GM23248 (cell line): Measurements from ENCODE around the gene EGFLAM. TPM values are rescaled to one million over a fixed set of nuclear protein-coding genes. Genes with fewer than 3 reads are reported as not detected.

ENCODE experiments used
- DNase-seq: peaks from one replicate; pipeline ENCODE4 v3.0.0-alpha.2; 2015
- H2AFZ ChIP-seq: fragments of 200-600 bp; sonication (generic); 2 replicates; pipeline ENCODE4 v1.6.1; 2016; ENCODE audit warnings: antibody characterized with exemption
- H3F3A ChIP-seq: fragments of 200-600 bp; sonication (generic); 2 replicates; pipeline ENCODE4 v1.6.1; 2016; ENCODE audit warnings: mild to moderate bottlenecking, antibody characterized with exemption, mixed run types; ENCODE audit not compliant: insufficient read depth
- H3K27ac ChIP-seq: fragments of 200-600 bp; sonication (generic); 2 replicates; pipeline ENCODE4 v1.5.1; 2016; ENCODE audit warnings: mild to moderate bottlenecking
- H3K27me3 ChIP-seq: fragments of 200-600 bp; sonication (generic); replicated peaks from 2 replicates; pipeline ENCODE4 v1.6.1; 2016; ENCODE audit warnings: mild to moderate bottlenecking; ENCODE audit not compliant: insufficient read depth
- H3K36me3 ChIP-seq: fragments of 200-600 bp; sonication (generic); 2 replicates; pipeline ENCODE4 v1.6.1; 2016; ENCODE audit warnings: low read depth, mild to moderate bottlenecking
- H3K4me1 ChIP-seq: fragments of 200-600 bp; sonication (generic); 2 replicates; pipeline ENCODE4 v1.6.1; 2016; ENCODE audit warnings: mild to moderate bottlenecking; ENCODE audit not compliant: insufficient read depth
- H3K4me2 ChIP-seq: fragments of 200-600 bp; sonication (generic); one replicate; pipeline ENCODE4 v1.6.1; 2016; ENCODE audit warnings: mild to moderate bottlenecking; ENCODE audit not compliant: unreplicated experiment
- H3K4me3 ChIP-seq: fragments of 200-600 bp; sonication (generic); 2 replicates; pipeline ENCODE4 v1.5.1; 2016; ENCODE audit warnings: mild to moderate bottlenecking
- H3K79me2 ChIP-seq: fragments of 200-600 bp; sonication (generic); 2 replicates; pipeline ENCODE4 v1.6.1; 2016; ENCODE audit warnings: mild to moderate bottlenecking; ENCODE audit not compliant: insufficient read depth
- H3K9ac ChIP-seq: fragments of 200-600 bp; sonication (generic); 2 replicates; pipeline ENCODE4 v1.6.1; 2016; ENCODE audit warnings: mild to moderate bottlenecking
- H3K9me2 ChIP-seq: fragments of 200-600 bp; sonication (generic); 2 replicates; pipeline ENCODE4 v1.6.1; 2016; ENCODE audit warnings: mixed run types, mild to moderate bottlenecking, moderate library complexity; ENCODE audit not compliant: insufficient read depth
- H3K9me3 ChIP-seq: fragments of 200-600 bp; sonication (generic); one replicate; pipeline ENCODE4 v1.6.1; 2017; ENCODE audit warnings: low read depth
- H4K20me1 ChIP-seq: fragments of 200-600 bp; sonication (generic); 2 replicates; pipeline ENCODE4 v1.6.0; 2016; ENCODE audit not compliant: insufficient read depth
- EZH2 ChIP-seq: fragments of 200-600 bp; sonication (generic); IDR thresholded peaks from 2 replicates; pipeline ENCODE4 v1.6.1; 2018; ENCODE audit warnings: antibody characterized with exemption, mild to moderate bottlenecking; ENCODE audit not compliant: insufficient read depth, poor library complexity, severe bottlenecking
- EZH2phosphoT487 ChIP-seq: fragments of 200-600 bp; sonication (generic); IDR thresholded peaks from 2 replicates; pipeline ENCODE4 v1.6.1; 2018; ENCODE audit warnings: antibody characterized with exemption, moderate library complexity, mild to moderate bottlenecking, low read depth; ENCODE audit not compliant: insufficient read depth
- WGBS, 2 experiments: methylation state at CpG; one replicate each; pipeline ENCODE4 v1.1.6; 2015 to 2017; ENCODE audit warnings: low lambda C conversion rate in 2 of 2, low coverage in 1 of 2; ENCODE audit errors: missing lambda C conversion rate in 2 of 2; 5-methylcytosine and 5-hydroxymethylcytosine counted together
- in situ Hi-C: fragments of 300-500 bp; cut with MboI; formaldehyde crosslinking; loops from 2 replicates; pipeline ENCODE4 v1.15.0; 2020
- polyA plus RNA-seq: library from polyadenylated mRNA; unstranded; fragments of >200 nt; fragmentation: Nextera tagmentation; extraction: Ambion mirVana; gene quantifications from 2 replicates; pipeline ENCODE4 v1.2.1, GENCODE V29; 2016
- total RNA-seq: library from RNA; depleted of rRNA; stranded (reverse); fragments of >200 nt; shearing (Covaris generic); gene quantifications from 2 replicates; pipeline ENCODE4 v1.2.3, GENCODE V29; 2014

Gene EGFLAM
- total and polyA plus RNA-seq, 2 experiments from 2014 or later = not detected

DNA sequence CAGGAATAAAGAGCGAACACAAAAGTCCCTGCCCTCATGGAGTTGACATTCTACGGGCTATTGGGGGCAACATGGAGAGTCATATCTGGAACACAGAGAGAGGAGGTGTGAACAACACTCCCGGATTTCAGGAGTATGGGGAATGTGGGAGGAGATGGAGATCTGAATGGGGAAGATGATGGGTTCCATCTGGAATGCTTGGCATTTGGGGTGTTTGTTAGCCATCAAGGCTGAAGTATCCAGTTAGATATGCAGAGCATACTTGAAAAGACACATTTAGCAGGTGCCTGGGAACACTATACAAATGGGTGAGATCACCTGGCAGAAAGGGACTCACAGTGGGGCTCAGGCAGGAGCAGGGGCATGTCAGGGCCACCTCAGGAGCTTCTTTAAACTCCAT is 61.1 kb downstream of the EGFLAM start:
- no peak overlapping the region for H3K27ac ChIP-seq
- H3K4me3 ChIP-seq = no peak overlapping the region
- H3K9ac ChIP-seq = no peak overlapping the region
- TF ChIP-seq EZH2 (no peak), EZH2phosphoT487 (no peak)
- H3K9me2 ChIP-seq = no peaks in the 10 kb centered on the region
- peaks cover 10% of the 10 kb centered on the region; the same call in 1 of the 2 replicates for H3F3A ChIP-seq
- H4K20me1 ChIP-seq = no peaks in the 10 kb centered on the region
- peaks cover 10% of the 10 kb centered on the region; the same call in 1 of the 2 replicates for H3K4me1 ChIP-seq
- no peak overlapping the region for H3K4me2 ChIP-seq
- H3K79me2 ChIP-seq = no peaks in the 10 kb centered on the region
- in situ Hi-C loops = no loop called here
- no peak for DNase-seq
- WGBS, 2 experiments = 73 to 77% methylated on average over 3 of the region's 3 CpGs
- peaks cover 9% of the 10 kb centered on the region for H3K27me3 ChIP-seq
- no peak overlapping the region for H2AFZ ChIP-seq
- no peaks in the 10 kb centered on the region for H3K9me3 ChIP-seq
- no peaks in the 10 kb centered on the region for H3K36me3 ChIP-seq

DNA sequence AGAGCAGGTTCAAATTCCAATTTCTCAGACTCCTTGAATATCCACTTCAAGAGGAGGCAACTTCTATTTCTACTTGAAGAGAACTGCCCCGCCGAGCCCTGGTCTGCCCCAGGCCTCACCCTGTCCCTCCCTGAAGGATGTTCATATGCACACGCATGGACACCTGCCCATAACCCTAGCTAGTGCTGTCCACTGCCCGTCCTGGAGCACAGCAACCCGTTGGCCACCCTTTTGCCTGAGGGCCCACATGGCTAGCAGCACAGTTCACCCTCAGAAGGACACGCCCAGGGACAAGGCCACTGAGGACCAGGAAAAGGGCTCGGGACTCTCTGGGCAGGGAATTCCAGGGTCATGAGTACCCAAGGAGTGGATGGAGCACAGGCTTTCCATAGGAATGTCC is 63.6 kb downstream of the EGFLAM start:
- no peaks in the 10 kb centered on the region for H3K79me2 ChIP-seq

DNA sequence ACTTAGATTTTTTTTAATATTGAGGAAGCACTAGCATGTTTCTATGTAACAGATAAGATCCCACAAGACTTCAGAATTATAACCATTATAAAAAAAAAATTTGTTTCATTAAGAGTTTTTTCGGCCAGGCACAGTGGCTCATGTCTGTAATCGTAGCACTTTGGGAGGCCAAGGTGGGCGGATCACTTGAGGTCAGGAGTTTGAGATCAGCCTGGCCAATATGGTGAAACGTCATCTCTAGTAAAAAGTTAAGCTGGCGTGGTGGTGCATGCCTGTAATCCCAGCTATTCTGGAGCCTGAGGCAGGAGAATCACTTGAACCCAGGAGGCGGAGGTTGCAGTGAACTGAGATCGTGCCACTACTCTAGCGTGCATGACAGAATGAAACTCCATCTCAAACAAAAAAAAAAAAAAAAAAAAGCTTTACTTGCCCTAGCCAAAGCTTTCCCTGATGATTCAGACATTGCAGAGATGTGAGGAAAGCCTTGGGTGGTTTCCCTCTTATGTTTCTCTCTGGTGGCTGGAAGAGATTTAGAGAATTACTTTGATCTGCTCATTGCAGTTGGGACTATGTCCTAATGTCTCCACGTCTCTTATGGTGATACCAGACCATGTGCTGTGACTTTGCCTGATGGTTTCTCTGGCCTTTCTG is 65.4 kb downstream of the EGFLAM start:
- Histone ChIP-seq H3K4me2 (peak overlapping the region; percentile 31), H3K4me1 (peaks cover 10% of the 10 kb centered on the region; the same call in 1 of the 2 replicates), H3K9me3 (no peaks in the 10 kb centered on the region), H3K36me3 (no peaks in the 10 kb centered on the region), H3K9me2 (no peaks in the 10 kb centered on the region), H3K79me2 (no peaks in the 10 kb centered on the region), H4K20me1 (no peaks in the 10 kb centered on the region), H2AFZ (peak overlapping the region; percentile 32; the same call in 1 of the 2 replicates), H3K4me3 (peak overlapping the region; percentile 43), H3K27me3 (peaks cover 9% of the 10 kb centered on the region), H3K27ac (peak overlapping the region; percentile 43), H3K9ac (peak overlapping the region; percentile 14; the same call in 1 of the 2 replicates), H3F3A (peaks cover 12% of the 10 kb centered on the region; the same call in 1 of the 2 replicates)
- 2 to 6% methylated on average over 9 of the region's 9 CpGs for WGBS, 2 experiments
- TF ChIP-seq EZH2 (no peak), EZH2phosphoT487 (no peak)
- peak; percentile 92 for DNase-seq
- in situ Hi-C loops = no loop called here

More for the DNA sequence above, 63.6 kb downstream of the EGFLAM start:
- Histone ChIP-seq H3K9ac (no peak overlapping the region), H3K27me3 (peaks cover 9% of the 10 kb centered on the region), H4K20me1 (no peaks in the 10 kb centered on the region), H3K36me3 (no peaks in the 10 kb centered on the region), H3F3A (peaks cover 12% of the 10 kb centered on the region; the same call in 1 of the 2 replicates), H3K27ac (no peak overlapping the region), H3K9me2 (no peaks in the 10 kb centered on the region), H3K4me1 (peaks cover 10% of the 10 kb centered on the region; the same call in 1 of the 2 replicates), H3K4me3 (no peak overlapping the region), H3K4me2 (no peak overlapping the region), H3K9me3 (no peaks in the 10 kb centered on the region), H2AFZ (no peak overlapping the region)
- WGBS, 2 experiments = 77 to 78% methylated on average over 7 of the region's 7 CpGs
- in situ Hi-C loops = no loop called here
- no peak for TF ChIP-seq EZH2
- TF ChIP-seq EZH2phosphoT487 = no peak
- no peak for DNase-seq

DNA sequence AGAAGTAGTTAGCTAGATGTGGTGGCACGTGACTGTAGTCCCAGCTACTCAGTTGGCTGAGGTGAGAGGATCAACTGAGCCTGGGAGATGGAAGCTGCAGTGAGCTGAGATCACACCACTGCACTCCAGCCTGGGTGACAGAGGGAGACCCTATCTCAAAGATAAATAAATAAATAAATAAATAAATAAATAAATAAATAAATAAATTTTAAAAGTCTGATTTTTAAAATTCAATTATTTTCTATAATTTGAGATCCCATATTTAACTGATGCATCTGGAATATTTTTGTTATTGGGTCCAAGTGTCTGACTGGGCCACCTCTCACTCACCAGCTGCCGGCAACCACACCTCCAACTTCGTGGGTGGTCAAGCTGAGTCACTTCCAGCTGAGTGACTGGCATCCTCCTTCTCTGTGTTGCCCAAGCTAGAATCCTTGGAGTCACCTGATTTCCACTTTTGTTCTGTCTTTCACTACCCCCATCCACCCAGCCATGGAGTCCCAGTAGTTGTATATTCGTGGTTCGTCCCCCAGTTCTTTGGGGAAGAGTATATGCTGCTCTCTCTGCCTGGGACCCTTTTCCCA is 70.9 kb downstream of the EGFLAM start:
- Histone ChIP-seq H2AFZ (no peak overlapping the region), H3K9me3 (no peaks in the 10 kb centered on the region), H3K4me1 (peaks cover 19% of the 10 kb centered on the region), H3K4me2 (no peak overlapping the region), H3K79me2 (no peaks in the 10 kb centered on the region), H3K27me3 (no peaks in the 10 kb centered on the region), H3K36me3 (no peaks in the 10 kb centered on the region), H3K27ac (no peak overlapping the region), H3K9me2 (no peaks in the 10 kb centered on the region), H3F3A (peaks cover 12% of the 10 kb centered on the region; the same call in 1 of the 2 replicates), H4K20me1 (no peaks in the 10 kb centered on the region), H3K9ac (no peak overlapping the region), H3K4me3 (no peak overlapping the region)
- in situ Hi-C loops = no loop called here
- 55 to 59% methylated on average over 5 of the region's 5 CpGs for WGBS, 2 experiments
- DNase-seq = peak; percentile 76
- TF ChIP-seq EZH2phosphoT487 = no peak
- no peak for TF ChIP-seq EZH2
